Endodermal cell (in vitro differentiated cells): ENCODE measurements around the gene DLK1. TPM values are rescaled to one million over a fixed set of nuclear protein-coding genes. Genes with fewer than 3 reads are reported as not detected.

Experiments used
- DNase-seq: peaks from one replicate; pipeline ENCODE4 v3.0.0-alpha.2; 2017
- H3K27ac ChIP-seq: 2 replicates; pipeline ENCODE4 v1.5.1; 2013; ENCODE audit warnings: mild to moderate bottlenecking, low read depth, low read length, moderate library complexity
- H3K27me3 ChIP-seq: 2 replicates; pipeline ENCODE4 v1.6.1; 2013; ENCODE audit warnings: mild to moderate bottlenecking, low read length, moderate library complexity; ENCODE audit not compliant: insufficient read depth, control insufficient read depth, poor library complexity, severe bottlenecking
- H3K36me3 ChIP-seq: 2 replicates; pipeline ENCODE4 v1.7.0; 2013; ENCODE audit warnings: mild to moderate bottlenecking, low read length, moderate library complexity; ENCODE audit not compliant: control insufficient read depth, insufficient read depth
- H3K4me1 ChIP-seq: one replicate; pipeline ENCODE4 v1.7.0; 2013; ENCODE audit warnings: low read length; ENCODE audit not compliant: control insufficient read depth, insufficient read depth
- H3K4me3 ChIP-seq: 2 replicates; pipeline ENCODE4 v1.5.1; 2013; ENCODE audit warnings: mild to moderate bottlenecking, low read length, moderate library complexity
- H3K9ac ChIP-seq: 2 replicates; pipeline ENCODE4 v1.6.1; 2013; ENCODE audit warnings: mild to moderate bottlenecking, low read length, moderate library complexity; ENCODE audit not compliant: poor library complexity, severe bottlenecking; ENCODE audit errors: extremely low read depth
- H3K9me3 ChIP-seq: 2 replicates; pipeline ENCODE4 v1.6.1; 2013; ENCODE audit warnings: mild to moderate bottlenecking, low read length, moderate library complexity; ENCODE audit not compliant: control insufficient read depth
- H3K27ac Mint-ChIP-seq: 2 replicates; pipeline ENCODE4 v1.8.0; 2020; ENCODE audit warnings: mixed read lengths
- H3K27me3 Mint-ChIP-seq: 2 replicates; pipeline ENCODE4 v1.8.0; 2021; ENCODE audit warnings: mild to moderate bottlenecking, mixed read lengths; ENCODE audit not compliant: insufficient read depth
- H3K36me3 Mint-ChIP-seq: 2 replicates; pipeline ENCODE4 v1.8.0; 2020; ENCODE audit warnings: low read depth, mixed read lengths
- H3K4me1 Mint-ChIP-seq: 2 replicates; pipeline ENCODE4 v1.8.0; 2020; ENCODE audit warnings: mixed read lengths
- H3K4me3 Mint-ChIP-seq: 2 replicates; pipeline ENCODE4 v1.8.0; 2020; ENCODE audit warnings: mild to moderate bottlenecking, moderate library complexity, mixed read lengths
- H3K9me3 Mint-ChIP-seq: 2 replicates; pipeline ENCODE4 v1.8.0; 2020; ENCODE audit warnings: mild to moderate bottlenecking, mixed read lengths
- CTCF ChIP-seq: fragments of 200-600 bp; sonication (generic); conservative IDR thresholded peaks from 2 replicates; pipeline ENCODE4 v1.5.0; 2021; ENCODE audit warnings: antibody characterized with exemption, mild to moderate bottlenecking
- WGBS, 2 experiments: methylation state at CpG; one replicate each; pipeline versions ENCODE4 v1.1.5 to v1.1.7; 2013; ENCODE audit warnings: missing lambda C conversion rate in 2 of 2, mixed read lengths in 1 of 2; ENCODE audit not compliant: insufficient coverage in 1 of 2, insufficient read length in 1 of 2; 5-methylcytosine and 5-hydroxymethylcytosine counted together
- total RNA-seq, 2 donors: library from RNA; stranded (reverse); fragmentation: NEBNext Ultra II Directional in 1 of 2; extraction: Animal tissue kit (Norgen Biotek cat#: 25700) in 1 of 2; gene quantifications; 2 replicates in 1 of 2; 3 replicates in 1 of 2; pipeline ENCODE4 v1.2.1, GENCODE V29; 2021

Gene DLK1
- total RNA-seq, 2 donors from 2014 or later = 78.3 to 117 TPM

GRCh38 chr14:100696590-100696989 lies 30.1 kb upstream of the DLK1 start:
- H3K27me3 ChIP-seq = peaks cover 4% of the 10 kb centered on the region
- peaks cover 12% of the 10 kb centered on the region for H3K4me1 ChIP-seq
- Mint-ChIP-seq H3K27ac (no peak overlapping the region), H3K27me3 (peaks cover 2% of the 10 kb centered on the region), H3K4me3 (no peak overlapping the region), H3K9me3 (peaks cover 2% of the 10 kb centered on the region), H3K36me3 (no peaks in the 10 kb centered on the region), H3K4me1 (peaks cover 49% of the 10 kb centered on the region)
- no peak overlapping the region for H3K9ac ChIP-seq
- no peak overlapping the region for H3K27ac ChIP-seq
- WGBS, 2 experiments = 85 to 86% methylated on average over 7 to 11 of the region's 11 CpGs
- H3K9me3 ChIP-seq = no peaks in the 10 kb centered on the region
- no peaks in the 10 kb centered on the region for H3K36me3 ChIP-seq
- no peak for DNase-seq
- no peak for TF ChIP-seq CTCF
- H3K4me3 ChIP-seq = no peak overlapping the region

- H3K4me3 Mint-ChIP-seq = no peak overlapping the region
- peaks cover 12% of the 10 kb centered on the region for H3K4me1 ChIP-seq
- 94% methylated on average over 3 to 10 of the region's 10 CpGs for WGBS, 2 experiments
- peaks cover 4% of the 10 kb centered on the region for H3K27me3 ChIP-seq
- peaks cover 2% of the 10 kb centered on the region for H3K9me3 Mint-ChIP-seq
- no peak overlapping the region for H3K27ac ChIP-seq
- DNase-seq = no peak
- no peak overlapping the region for H3K9ac ChIP-seq
- no peaks in the 10 kb centered on the region for H3K27me3 Mint-ChIP-seq
- H3K4me1 Mint-ChIP-seq = peaks cover 46% of the 10 kb centered on the region
- H3K27ac Mint-ChIP-seq = no peak overlapping the region
- no peaks in the 10 kb centered on the region for H3K36me3 Mint-ChIP-seq
- no peak for TF ChIP-seq CTCF
- no peaks in the 10 kb centered on the region for H3K9me3 ChIP-seq
- no peak overlapping the region for H3K4me3 ChIP-seq
- H3K36me3 ChIP-seq = no peaks in the 10 kb centered on the region
Observed at GRCh38 chr14:100698066-100698465, 28.6 kb upstream of the DLK1 start.

GRCh38 chr14:100698666-100699448 lies 27.8 kb upstream of the DLK1 start:
- no peak overlapping the region for H3K27ac Mint-ChIP-seq

More at GRCh38 chr14:100698666-100699448, 27.8 kb upstream of the DLK1 start:
- H3K9me3 Mint-ChIP-seq = peaks cover 2% of the 10 kb centered on the region
- Histone ChIP-seq H3K9ac (no peak overlapping the region), H3K27ac (no peak overlapping the region), H3K36me3 (no peaks in the 10 kb centered on the region), H3K27me3 (peaks cover 4% of the 10 kb centered on the region), H3K9me3 (no peaks in the 10 kb centered on the region), H3K4me3 (no peak overlapping the region), H3K4me1 (peaks cover 12% of the 10 kb centered on the region)
- no peak for DNase-seq
- no peaks in the 10 kb centered on the region for H3K27me3 Mint-ChIP-seq
- peaks cover 40% of the 10 kb centered on the region for H3K4me1 Mint-ChIP-seq
- TF ChIP-seq CTCF = no peak
- H3K36me3 Mint-ChIP-seq = no peaks in the 10 kb centered on the region
- 85 to 89% methylated on average over 12 to 16 of the region's 16 CpGs for WGBS, 2 experiments
- H3K4me3 Mint-ChIP-seq = no peak overlapping the region
